Testis (tissue), 3 donors: ENCODE data around the gene CRTC2. TPM values are rescaled to one million over a fixed set of nuclear protein-coding genes. Genes with fewer than 3 reads are reported as not detected.

Experiments used
- DNase-seq: peaks from one replicate; pipeline ENCODE4 v3.0.0-alpha.2; 2019
- H3K27ac ChIP-seq, 2 donors: fragments of 200-600 bp; sonication (generic); one replicate each; pipeline ENCODE4 v1.5.1; 2019
- H3K27me3 ChIP-seq: fragments of 200-600 bp; sonication (generic); one replicate; pipeline ENCODE4 v1.5.1; 2019
- H3K36me3 ChIP-seq: fragments of 200-600 bp; sonication (generic); one replicate; pipeline ENCODE4 v1.5.1; 2017; ENCODE audit warnings: low read depth; ENCODE audit errors: missing control alignments
- H3K4me1 ChIP-seq: fragments of 200-600 bp; sonication (generic); one replicate; pipeline ENCODE4 v1.5.1; 2019
- H3K4me3 ChIP-seq, 2 donors: fragments of 200-600 bp; sonication (generic); one replicate each; pipeline ENCODE4 v1.5.1; 2017 to 2019
- H3K9me3 ChIP-seq: fragments of 200-600 bp; sonication (generic); one replicate; pipeline ENCODE4 v1.5.1; 2017
- POLR2A ChIP-seq: fragments of 450-650 bp; IDR thresholded peaks from one replicate; pipeline ENCODE4 v1.6.1; 2017; ENCODE audit warnings: antibody characterized with exemption, mild to moderate bottlenecking, moderate library complexity
- WGBS, 2 donors: methylation state at CpG; one replicate each; pipeline ENCODE4 v1.1.5; 2018; 5-methylcytosine and 5-hydroxymethylcytosine counted together
- intact Hi-C: fragments of 100-400 bp; cut with DNase I; formaldehyde crosslinking; loops from one replicate; pipeline ENCODE4 v1.15.1; 2023; ENCODE audit warnings: low total_unique reads
- polyA plus RNA-seq: library from polyadenylated mRNA; stranded (reverse); fragments of 350-450 nt; fragmentation: Illumina TruSeq; extraction: RNeasy Lipid Tissue Mini Kit (QIAGEN cat#74804); gene quantifications from one replicate; pipeline ENCODE4 v1.2.3, GENCODE V29; 2014; ENCODE audit warnings: low read depth, low replicate concordance; ENCODE audit not compliant: insufficient read depth
- total RNA-seq, 2 donors: library from RNA; depleted of rRNA; stranded (reverse); fragments of >200 nt; gene quantifications; one replicate each; pipeline ENCODE4 v1.2.3, GENCODE V29; 2016
- TF ChIP-seq, protein P1 (sequence below), 3 experiments: fragments of 450-650 bp in 2 of 3; fragments of 200-600 bp in 1 of 3; sonication (generic) in 1 of 3; IDR thresholded peaks; one replicate each; pipeline ENCODE4 v1.5.1; 2016 to 2019; ENCODE audit warnings: antibody characterized with exemption in 3 of 3, mild to moderate bottlenecking in 2 of 3, moderate library complexity in 1 of 3

CRTC2 gene
- total and polyA plus RNA-seq, 3 donors from 2014 or later, result 32.0 to 49.7 (median 49.1) TPM

DNA sequence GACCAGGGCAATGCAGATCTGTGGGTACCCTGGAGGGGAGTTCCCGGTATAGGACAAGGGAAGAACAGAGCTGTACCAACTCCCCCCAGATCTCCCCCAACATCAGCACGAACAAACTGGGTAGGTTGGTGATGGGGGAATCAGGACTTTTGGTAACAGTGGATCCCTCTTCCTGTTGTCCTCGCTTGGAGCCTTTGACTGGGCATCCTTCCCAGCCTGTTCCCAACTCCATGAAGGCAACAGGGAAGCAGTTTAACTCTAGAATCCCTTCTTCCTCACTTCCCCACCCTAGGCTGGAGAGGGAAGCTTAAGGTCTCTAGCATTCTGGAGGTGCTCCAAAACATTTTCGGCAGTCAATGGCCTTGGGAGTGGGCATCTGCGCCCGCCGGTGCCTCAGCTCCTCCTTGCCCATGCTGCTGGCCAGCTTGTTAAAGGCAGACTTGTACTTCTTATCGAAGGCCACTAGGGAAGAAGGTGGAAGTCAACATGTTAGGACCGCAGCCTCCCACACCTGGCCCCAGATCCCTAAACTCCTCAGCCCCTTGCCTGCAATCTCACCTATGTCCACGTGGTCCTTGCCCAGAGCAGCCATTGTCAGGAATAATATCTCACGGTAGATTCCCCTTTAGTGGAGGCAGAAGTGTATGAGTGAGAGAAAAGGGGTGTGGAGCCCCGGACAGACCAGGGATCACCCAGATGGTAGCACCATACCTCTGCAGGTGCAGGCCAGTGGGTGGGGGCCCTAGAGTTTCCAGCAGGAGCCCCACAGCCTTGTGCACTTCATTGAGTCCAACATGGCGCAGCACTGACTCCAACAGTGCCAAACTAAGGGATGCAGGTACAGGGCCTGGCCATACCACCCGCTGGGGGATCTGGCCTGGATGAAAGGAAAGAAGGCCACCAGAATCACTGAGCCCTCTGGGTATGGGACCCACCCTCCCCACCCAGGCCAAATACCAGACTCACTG lies 28.1 kb downstream of the CRTC2 start:
- intact Hi-C loops, result no loop called here
- no peaks in the 10 kb centered on the region for H3K36me3 ChIP-seq
- 73 to 81% methylated on average over 12 to 14 of the region's 14 CpGs for WGBS, 2 donors
- H3K27me3 ChIP-seq, result no peaks in the 10 kb centered on the region
- no peaks in the 10 kb centered on the region for H3K9me3 ChIP-seq
- H3K4me1 ChIP-seq, result no peaks in the 10 kb centered on the region
- no peak overlapping the region for H3K27ac ChIP-seq
- TF ChIP-seq, protein P1, sequence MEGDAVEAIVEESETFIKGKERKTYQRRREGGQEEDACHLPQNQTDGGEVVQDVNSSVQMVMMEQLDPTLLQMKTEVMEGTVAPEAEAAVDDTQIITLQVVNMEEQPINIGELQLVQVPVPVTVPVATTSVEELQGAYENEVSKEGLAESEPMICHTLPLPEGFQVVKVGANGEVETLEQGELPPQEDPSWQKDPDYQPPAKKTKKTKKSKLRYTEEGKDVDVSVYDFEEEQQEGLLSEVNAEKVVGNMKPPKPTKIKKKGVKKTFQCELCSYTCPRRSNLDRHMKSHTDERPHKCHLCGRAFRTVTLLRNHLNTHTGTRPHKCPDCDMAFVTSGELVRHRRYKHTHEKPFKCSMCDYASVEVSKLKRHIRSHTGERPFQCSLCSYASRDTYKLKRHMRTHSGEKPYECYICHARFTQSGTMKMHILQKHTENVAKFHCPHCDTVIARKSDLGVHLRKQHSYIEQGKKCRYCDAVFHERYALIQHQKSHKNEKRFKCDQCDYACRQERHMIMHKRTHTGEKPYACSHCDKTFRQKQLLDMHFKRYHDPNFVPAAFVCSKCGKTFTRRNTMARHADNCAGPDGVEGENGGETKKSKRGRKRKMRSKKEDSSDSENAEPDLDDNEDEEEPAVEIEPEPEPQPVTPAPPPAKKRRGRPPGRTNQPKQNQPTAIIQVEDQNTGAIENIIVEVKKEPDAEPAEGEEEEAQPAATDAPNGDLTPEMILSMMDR (IDR thresholded peaks at IDR 0.05), result no peak
- no peak for TF ChIP-seq POLR2A
- no peak overlapping the region for H3K4me3 ChIP-seq
- DNase-seq, result no peak

DNA sequence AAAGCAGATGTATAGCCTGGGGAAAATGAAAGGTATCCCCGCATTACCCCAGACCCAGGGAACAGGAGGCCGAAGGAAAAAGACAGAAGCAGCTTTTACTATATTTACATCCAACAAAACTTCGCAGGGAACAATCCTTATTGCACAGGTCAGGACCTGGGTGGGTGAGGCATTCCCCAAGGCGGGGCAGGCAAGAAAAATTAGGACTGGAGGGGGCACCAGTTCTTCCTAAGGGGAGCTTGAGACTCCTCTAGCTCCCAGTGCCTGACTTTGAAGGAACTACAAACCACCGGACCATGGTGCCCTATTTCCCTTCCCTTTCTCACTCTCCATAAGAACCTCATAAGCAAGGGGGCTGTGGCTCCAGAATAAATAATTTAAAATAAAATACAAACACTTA lies 29.0 kb downstream of the CRTC2 start:
- H3K4me1 ChIP-seq, result no peaks in the 10 kb centered on the region
- intact Hi-C loops, result no loop called here
- DNase-seq, result no peak
- no peaks in the 10 kb centered on the region for H3K36me3 ChIP-seq
- TF ChIP-seq, protein P1 (IDR thresholded peaks at IDR 0.05), result no peak
- TF ChIP-seq POLR2A, result no peak
- 88 to 92% methylated on average over 5 of the region's 5 CpGs for WGBS, 2 donors
- H3K4me3 ChIP-seq, result no peak overlapping the region
- no peaks in the 10 kb centered on the region for H3K9me3 ChIP-seq
- no peak overlapping the region for H3K27ac ChIP-seq
- H3K27me3 ChIP-seq, result no peaks in the 10 kb centered on the region

DNA sequence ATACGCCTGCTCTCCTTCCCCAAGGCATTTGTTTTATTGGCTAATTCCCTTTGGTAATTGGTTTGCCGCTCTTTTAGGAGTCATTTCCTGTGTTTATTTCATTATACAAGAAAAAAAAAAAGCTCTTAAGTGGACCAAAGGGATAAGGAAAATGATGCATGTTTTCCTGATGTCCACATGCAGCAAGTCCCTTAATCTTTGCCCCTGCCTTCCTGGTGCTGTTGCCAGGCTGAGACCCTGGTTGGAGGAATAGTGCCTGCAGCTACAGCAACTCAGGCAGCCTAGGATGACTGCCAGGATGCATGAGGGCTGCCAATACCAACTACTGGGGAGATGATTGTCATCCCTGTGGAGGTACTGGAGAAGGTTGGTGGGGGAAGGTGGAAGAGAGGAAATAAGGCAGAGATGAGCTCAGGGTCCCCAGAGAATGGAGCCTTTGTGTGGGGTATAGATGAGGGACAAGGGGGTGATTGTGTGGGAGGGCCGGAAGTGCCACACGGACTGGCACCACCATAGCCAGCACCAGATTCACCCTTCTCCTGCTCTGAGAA lies 29.5 kb downstream of the CRTC2 start:
- H3K4me1 ChIP-seq, result no peaks in the 10 kb centered on the region
- no peaks in the 10 kb centered on the region for H3K27me3 ChIP-seq
- no peak overlapping the region for H3K4me3 ChIP-seq
- WGBS, 2 donors, result 52 to 69% methylated on average over 4 of the region's 4 CpGs
- TF ChIP-seq, protein P1 (IDR thresholded peaks at IDR 0.05), result no peak
- TF ChIP-seq POLR2A, result no peak
- no peaks in the 10 kb centered on the region for H3K36me3 ChIP-seq
- intact Hi-C loops, result no loop called here
- H3K9me3 ChIP-seq, result no peaks in the 10 kb centered on the region
- no peak for DNase-seq
- H3K27ac ChIP-seq, result no peak overlapping the region

DNA sequence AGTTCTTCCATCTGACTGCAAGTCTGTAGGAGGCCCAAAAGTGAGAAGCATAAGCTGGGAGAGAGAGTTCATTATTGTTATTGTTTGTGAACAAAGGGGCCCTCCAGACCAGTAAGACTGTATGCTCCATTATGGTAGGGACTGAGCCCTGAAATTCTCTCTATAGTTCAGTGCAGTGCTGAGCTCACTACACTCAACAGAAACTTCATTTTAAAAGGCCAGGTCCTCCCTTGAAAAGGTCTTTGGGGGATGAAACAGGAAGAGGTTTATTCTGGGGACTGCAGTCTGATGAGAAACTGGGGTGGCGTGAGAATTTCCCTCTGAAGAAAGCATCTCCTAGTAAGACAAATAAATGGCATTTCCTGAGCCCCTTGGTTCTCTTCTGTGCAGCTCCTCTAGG lies 30.2 kb downstream of the CRTC2 start:
- Histone ChIP-seq H3K36me3 (no peaks in the 10 kb centered on the region), H3K4me3 (no peak overlapping the region), H3K27me3 (no peaks in the 10 kb centered on the region), H3K4me1 (no peaks in the 10 kb centered on the region), H3K27ac (no peak overlapping the region), H3K9me3 (no peaks in the 10 kb centered on the region)
- DNase-seq, result no peak
- 78 to 84% methylated on average over 1 of the region's 1 CpG for WGBS, 2 donors
- intact Hi-C loops, result no loop called here
- TF ChIP-seq, protein P1 (IDR thresholded peaks at IDR 0.05), result no peak
- TF ChIP-seq POLR2A, result no peak
